HEK293T (cell line): Measurements from ENCODE around the gene TMPRSS5.

Experiments
- CTBP1 ChIP-seq: fragments of 450-650 bp; IDR thresholded peaks from 2 replicates; pipeline ENCODE4 v1.6.1; 2016; ENCODE audit warnings: borderline replicate concordance
- ELF4 ChIP-seq: fragments of 450-650 bp; IDR thresholded peaks from 2 replicates; pipeline ENCODE4 v1.6.1; 2017; ENCODE audit warnings: antibody characterized with exemption
- FOXA1 ChIP-seq: fragments of 450-650 bp; IDR thresholded peaks from 2 replicates; pipeline ENCODE4 v1.6.1; 2016; ENCODE audit warnings: mild to moderate bottlenecking
- FOXK2 ChIP-seq: fragments of 450-650 bp; IDR thresholded peaks from 2 replicates; pipeline ENCODE4 v1.6.1; 2016; ENCODE audit warnings: mild to moderate bottlenecking
- FOXM1 ChIP-seq: fragments of 450-650 bp; IDR thresholded peaks from 2 replicates; pipeline ENCODE4 v1.6.1; 2017; ENCODE audit warnings: mild to moderate bottlenecking, borderline replicate concordance
- L3MBTL2 ChIP-seq: fragments of 450-650 bp; conservative IDR thresholded peaks from 2 replicates; pipeline ENCODE4 v1.6.1; 2016; ENCODE audit warnings: mild to moderate bottlenecking
- NFRKB ChIP-seq: fragments of 450-650 bp; IDR thresholded peaks from 2 replicates; pipeline ENCODE4 v1.6.1; 2016; ENCODE audit warnings: mild to moderate bottlenecking, moderate library complexity
- SP1 ChIP-seq: fragments of 450-650 bp; IDR thresholded peaks from 2 replicates; pipeline ENCODE4 v1.6.1; 2017
- SUZ12 ChIP-seq: fragments of 450-650 bp; IDR thresholded peaks from 2 replicates; pipeline ENCODE4 v1.6.1; 2016; ENCODE audit warnings: mild to moderate bottlenecking
- TARDBP ChIP-seq: fragments of 450-650 bp; IDR thresholded peaks from 2 replicates; pipeline ENCODE4 v1.6.1; 2016
- ZNF384 ChIP-seq: fragments of 450-650 bp; IDR thresholded peaks from 2 replicates; pipeline ENCODE4 v1.6.1; 2016

DNA sequence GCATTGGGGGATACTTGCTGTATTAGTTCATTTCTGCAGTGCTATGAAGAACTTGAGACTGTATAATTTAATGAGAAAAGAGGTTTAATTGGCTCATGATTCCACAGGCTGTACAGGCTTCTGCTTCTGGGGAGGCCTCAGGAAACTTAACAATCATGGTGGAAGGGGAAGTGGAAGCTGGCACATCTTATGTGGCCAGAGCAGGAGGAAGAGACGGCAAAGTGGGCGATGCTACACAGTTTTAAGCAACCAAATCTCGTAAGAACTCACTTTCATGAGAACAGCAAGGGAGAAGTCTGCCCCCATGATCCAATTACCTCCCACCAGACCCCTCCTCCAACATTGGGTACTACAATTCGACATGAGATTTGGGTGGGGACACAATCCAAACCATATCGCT is 55.1 kb downstream of the TMPRSS5 start:
- TF ChIP-seq TARDBP (no peak), FOXA1 (no peak), ELF4 (no peak), FOXM1 (no peak), SP1 (no peak), FOXK2 (no peak), CTBP1 (no peak), ZNF384 (no peak), SUZ12 (no peak), L3MBTL2 (no peak), NFRKB (no peak)
